M059J (cell line): ENCODE results near the gene ADCY9. TPM values are rescaled to one million over a fixed set of nuclear protein-coding genes. Genes with fewer than 3 reads are reported as not detected.
A peak's percentile ranks its signal among the peaks of the same experiment; 100 is the strongest.
"Not testable (repeated sequence)": the region's sequence is repeated elsewhere in the genome, so short reads cannot be mapped to it uniquely, and the experiment has no call there.

Experiments used
- DNase-seq: peaks from one replicate; pipeline ENCODE4 v3.0.0-alpha.2; 2012; ENCODE audit warnings: low read depth
- total RNA-seq: library from RNA; depleted of rRNA; stranded (reverse); fragments of >200 nt; shearing (Covaris generic); gene quantifications from 2 replicates; pipeline ENCODE4 v1.2.3, GENCODE V29; 2014

ADCY9 gene
- total RNA-seq, 1 experiment from 2014 or later = 18.1 TPM

GRCh38 chr16:3977376-3977775, 138.9 kb downstream of the ADCY9 start:
- no peak for DNase-seq

- DNase-seq = no peak
These were observed 141.5 kb downstream of the ADCY9 start for GRCh38 chr16:3974751-3975150.

- DNase-seq = no peak
These were observed 144.5 kb downstream of the ADCY9 start for GRCh38 chr16:3971706-3972105.

- DNase-seq = peak; percentile 57
These were observed 145.0 kb downstream of the ADCY9 start for GRCh38 chr16:3971261-3971660.

- no peak for DNase-seq
These were observed 147.7 kb downstream of the ADCY9 start for GRCh38 chr16:3968551-3968950.

- no peak for DNase-seq
These were observed 149.6 kb downstream of the ADCY9 start for GRCh38 chr16:3966681-3967080.

GRCh38 chr16:3965781-3966582, 150.3 kb downstream of the ADCY9 start:
- no peak for DNase-seq

GRCh38 chr16:3965306-3965705, 150.9 kb downstream of the ADCY9 start:
- no peak for DNase-seq

- DNase-seq = no peak
These were observed 151.5 kb downstream of the ADCY9 start for GRCh38 chr16:3964686-3965290.

GRCh38 chr16:3963886-3964685, 152.2 kb downstream of the ADCY9 start:
- DNase-seq = no peak

- DNase-seq = no peak
These were observed 153.0 kb downstream of the ADCY9 start for GRCh38 chr16:3963203-3963602.

- DNase-seq = peak; percentile 80
These were observed 154.8 kb downstream of the ADCY9 start for GRCh38 chr16:3961449-3961849.

- not testable (repeated sequence) for DNase-seq
These were observed 156.2 kb downstream of the ADCY9 start for GRCh38 chr16:3959926-3960590.

- DNase-seq = peak; percentile 83
These were observed 157.1 kb downstream of the ADCY9 start for GRCh38 chr16:3959148-3959547.

GRCh38 chr16:3957344-3957980, 158.8 kb downstream of the ADCY9 start:
- no peak for DNase-seq

- DNase-seq = peak; percentile 25
These were observed 161.8 kb downstream of the ADCY9 start for GRCh38 chr16:3954411-3954921.

- no peak for DNase-seq
These were observed 162.4 kb downstream of the ADCY9 start for GRCh38 chr16:3953728-3954410.

- no peak for DNase-seq
These were observed 163.5 kb downstream of the ADCY9 start for GRCh38 chr16:3952737-3953131.

GRCh38 chr16:3951861-3952736, 164.1 kb downstream of the ADCY9 start:
- no peak for DNase-seq

GRCh38 chr16:3951380-3951779, 164.9 kb downstream of the ADCY9 start:
- not testable (repeated sequence) for DNase-seq
